K562 treated with DMSO at 1 percent for 24 hours (cell line): ENCODE data around the gene ARMC8. TPM values are rescaled to one million over a fixed set of nuclear protein-coding genes. Genes with fewer than 3 reads are reported as not detected.

Experiments
- total RNA-seq: library from RNA; unstranded; fragments of 300-600 nt; gene quantifications from 2 replicates; pipeline ENCODE4 v1.2.3, GENCODE V29; 2022; ENCODE audit warnings: low read depth; ENCODE audit not compliant: insufficient read depth

ARMC8 gene, protein sequence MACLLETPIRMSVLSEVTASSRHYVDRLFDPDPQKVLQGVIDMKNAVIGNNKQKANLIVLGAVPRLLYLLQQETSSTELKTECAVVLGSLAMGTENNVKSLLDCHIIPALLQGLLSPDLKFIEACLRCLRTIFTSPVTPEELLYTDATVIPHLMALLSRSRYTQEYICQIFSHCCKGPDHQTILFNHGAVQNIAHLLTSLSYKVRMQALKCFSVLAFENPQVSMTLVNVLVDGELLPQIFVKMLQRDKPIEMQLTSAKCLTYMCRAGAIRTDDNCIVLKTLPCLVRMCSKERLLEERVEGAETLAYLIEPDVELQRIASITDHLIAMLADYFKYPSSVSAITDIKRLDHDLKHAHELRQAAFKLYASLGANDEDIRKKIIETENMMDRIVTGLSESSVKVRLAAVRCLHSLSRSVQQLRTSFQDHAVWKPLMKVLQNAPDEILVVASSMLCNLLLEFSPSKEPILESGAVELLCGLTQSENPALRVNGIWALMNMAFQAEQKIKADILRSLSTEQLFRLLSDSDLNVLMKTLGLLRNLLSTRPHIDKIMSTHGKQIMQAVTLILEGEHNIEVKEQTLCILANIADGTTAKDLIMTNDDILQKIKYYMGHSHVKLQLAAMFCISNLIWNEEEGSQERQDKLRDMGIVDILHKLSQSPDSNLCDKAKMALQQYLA
- 8.0 and 12.5 TPM in 2 replicates for total RNA-seq

DNA sequence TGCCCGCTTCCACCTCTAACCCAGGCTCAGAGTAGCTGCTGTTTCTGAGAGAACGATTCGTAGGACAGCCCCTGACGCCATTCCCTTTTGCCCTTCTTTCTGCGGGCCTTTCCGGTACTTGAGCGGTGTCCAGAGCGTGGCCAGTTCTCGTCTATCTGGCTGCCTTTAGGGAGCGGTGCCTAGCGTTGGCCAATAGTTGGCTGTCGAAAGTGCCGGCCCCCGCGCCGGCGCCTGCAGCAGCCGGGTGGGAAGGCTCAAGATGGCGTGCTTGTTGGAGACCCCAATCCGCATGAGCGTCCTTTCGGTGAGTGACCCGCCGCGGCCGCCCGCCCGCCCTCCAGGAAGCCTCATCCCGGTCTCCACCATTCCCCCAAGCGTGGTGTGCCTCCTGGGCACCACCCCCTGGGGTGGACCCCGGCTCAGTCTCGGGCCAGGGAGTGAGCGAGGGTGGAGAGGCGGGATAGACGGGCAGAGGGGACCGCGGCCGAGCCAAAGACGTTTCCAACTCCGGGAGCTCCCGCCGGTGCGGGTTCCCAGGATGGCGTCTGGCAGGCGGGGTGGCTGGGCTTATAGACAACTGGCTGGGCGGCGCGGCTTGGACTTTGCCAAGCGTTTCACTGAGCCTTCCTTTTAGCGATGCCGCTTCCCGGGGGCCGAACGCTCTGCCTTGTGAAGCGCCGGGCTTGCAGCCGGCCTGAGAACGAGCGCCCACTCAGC is at the start of gene ARMC8:
Gene ARMC8, plus strand, starts transcription at position 6 of the 717 bp plus-strand sequence. Its CDS starts 254 bp downstream, at position 260.

DNA sequence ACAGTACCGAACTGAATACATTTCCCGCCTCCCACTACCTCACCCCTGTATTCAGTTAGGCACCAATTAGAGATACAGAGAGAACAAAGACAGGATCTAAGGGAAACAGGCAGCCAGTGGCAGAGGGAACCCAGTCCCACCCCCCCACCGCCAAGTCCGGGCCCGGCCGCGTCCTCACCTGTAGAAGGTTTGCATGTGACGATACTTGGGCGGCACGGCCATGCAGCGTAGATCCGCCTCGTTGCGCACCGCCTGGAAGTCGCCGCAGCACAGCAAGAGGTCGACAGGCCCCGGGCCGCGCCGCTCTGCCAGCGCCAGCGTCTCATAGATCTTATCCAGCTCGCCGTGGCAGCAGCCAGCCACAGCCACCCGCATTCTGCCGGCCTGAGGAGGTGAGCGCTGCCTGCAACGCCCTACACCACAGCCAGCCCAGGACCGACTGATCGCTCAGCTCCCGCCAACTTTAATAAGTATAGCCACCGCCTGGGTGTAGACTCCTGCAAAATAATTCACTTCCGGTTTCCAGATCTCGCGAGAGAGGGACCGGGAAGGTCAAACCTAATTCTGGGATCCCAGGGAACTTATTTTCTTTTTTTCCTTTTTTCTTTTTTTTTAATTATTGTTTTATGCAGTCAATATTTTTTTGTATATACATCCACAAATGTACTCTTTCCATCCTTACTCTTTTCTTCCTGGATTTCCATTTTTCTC is 12.5 kb upstream of the ARMC8 start, which contains the start of gene DBR1:
Gene DBR1, minus strand, starts transcription at position 501 of the 711 bp plus-strand sequence. Its CDS starts 126 bp downstream, at position 375.

DNA sequence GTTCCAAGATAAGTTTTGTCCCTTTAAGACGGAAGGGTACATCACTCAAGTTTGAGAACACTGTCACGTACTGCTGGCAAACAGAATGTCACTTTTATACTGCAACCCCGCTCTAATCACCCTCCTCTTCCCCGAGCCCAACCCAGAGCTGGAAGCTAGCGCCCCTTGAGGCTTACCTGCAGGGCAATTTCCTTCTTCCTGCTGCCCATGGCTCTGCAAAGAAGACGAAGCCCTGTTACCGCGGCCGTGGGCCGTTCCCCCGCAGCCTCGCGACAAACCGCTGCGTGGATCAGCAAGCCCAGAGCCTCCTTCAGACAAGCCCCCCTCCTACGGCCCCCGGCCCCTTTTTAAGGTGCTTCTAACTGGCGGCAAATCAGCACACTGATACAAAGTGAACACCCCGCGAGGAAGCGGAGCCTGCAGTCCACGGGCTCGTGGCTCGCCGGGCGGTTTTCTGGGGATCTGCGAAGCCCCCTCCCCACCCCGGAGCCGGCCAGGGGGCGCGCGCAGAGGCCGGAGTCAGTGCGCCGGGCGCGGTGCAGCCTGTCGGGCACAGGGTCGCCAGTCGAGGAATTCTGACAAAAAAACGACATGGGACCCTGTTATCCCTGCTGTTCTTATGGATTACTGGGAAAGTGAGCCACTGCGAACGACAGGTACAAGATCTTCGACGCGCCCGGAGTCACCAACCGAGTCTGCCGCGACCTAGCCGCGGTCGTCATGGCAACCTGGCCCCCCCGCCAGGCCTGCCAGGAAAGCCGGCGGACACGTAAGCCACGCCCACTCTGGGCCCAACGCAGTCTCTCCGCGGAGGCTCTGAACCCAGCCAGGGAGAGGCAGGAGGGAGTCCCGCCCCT is 142.3 kb downstream of the ARMC8 start, which contains the start of gene NME9:
Gene NME9, minus strand, starts transcription at position 725 of the 857 bp plus-strand sequence. Its CDS starts 516 bp downstream, at position 209.

Other genes starting within 250 kb of the ARMC8 start
- not detected in 2 replicates for gene CLDN18, start 177.1 kb upstream of the ARMC8 start, total RNA-seq
- 0.27 and 0.89 TPM in 2 replicates for gene DZIP1L, start 71.7 kb upstream of the ARMC8 start, total RNA-seq
- not detected in 2 replicates for gene A4GNT, start 54.9 kb upstream of the ARMC8 start, total RNA-seq
- 8.7 and 11.5 TPM in 2 replicates for gene DBR1, start 12.4 kb upstream of the ARMC8 start, total RNA-seq
- gene NME9, start 142.6 kb downstream of the ARMC8 start, total RNA-seq, result 0.88 TPM in 1 of 2 replicates, not detected in the other
- gene MRAS, start 161.3 kb downstream of the ARMC8 start, total RNA-seq, result 1.7 and 2.3 TPM in 2 replicates
- gene ESYT3, start 247.3 kb downstream of the ARMC8 start, total RNA-seq, result not detected in 2 replicates